Measurements from ENCODE around the gene VPS52. TPM values are rescaled to one million over a fixed set of nuclear protein-coding genes. Genes with fewer than 3 reads are reported as not detected.

The VPS52 gene
- total RNA-seq, 1 experiment from 2014 or later = 58.2 TPM

GRCh38 chr6:33206864-33207551, 64.7 kb downstream of the VPS52 start:
- ChIA-PET POLR2A (interaction anchor here (0.6 kb wide), 1 partner anchor 270 kb away, joined by 3 read pairs; no protein-coding TSS in a partner anchor), RAD21 (ENCODE audit: low non-redundant PET in 1 of 2, low total read pairs in 2 of 2, uncharacterized antibody in 2 of 2, unreplicated experiment in 2 of 2) (no interaction called here), CTCF (no interaction called here)
- intact Hi-C loops (cut with micrococcal nuclease) = loop anchor here (10.0 kb wide), 1 partner anchor 208 kb away; the partner anchor contains the start of genes CUTA and PHF1
- Histone ChIP-seq H3K27me3 (ENCODE audit: insufficient read depth, low read length) (no peaks in the 10 kb centered on the region), H3K36me3 (ENCODE audit: control insufficient read depth in 1 of 2, insufficient read depth in 2 of 2, low read length in 2 of 2) (peaks cover 23 to 35% of the 10 kb centered on the region in 2 experiments; a peak in 3 of 4 replicates), H3K9me2 (ENCODE audit: insufficient read depth) (no peaks in the 10 kb centered on the region), H3K79me2 (ENCODE audit: insufficient read depth, low read length) (peaks cover 42% of the 10 kb centered on the region), H3K27ac (ENCODE audit: low read depth, low read length) (peak overlapping the region; percentile 96), H3K4me2 (ENCODE audit: low read length) (peak overlapping the region; percentile 97), H3K9me3 (ENCODE audit: control insufficient read depth in 1 of 2, insufficient read depth in 1 of 2, low read depth in 1 of 2, low read length in 2 of 2) (no peaks in the 10 kb centered on the region), H2AFZ (ENCODE audit: low read depth, low read length, poor library complexity, severe bottlenecking) (no peak overlapping the region), H3K4me3 (replicated peaks in 1 of 2; ENCODE audit: low read depth in 1 of 2, low read length in 2 of 2) (peak overlapping the region; percentile 92 to 95), H3K9ac (ENCODE audit: low read length) (peak overlapping the region; percentile 96), H3K4me1 (ENCODE audit: control insufficient read depth in 1 of 2, insufficient read depth in 2 of 2, low read length in 2 of 2) (peaks cover 33 to 57% of the 10 kb centered on the region in 2 experiments), H4K20me1 (ENCODE audit: insufficient read depth) (no peaks in the 10 kb centered on the region)
- BruUV-seq (replicated peaks) = no TSS peak
- TF ChIP-seq SRF (IDR thresholded peaks at IDR 0.05; ENCODE audit: low read depth) (no peak), SIN3A (IDR thresholded peaks at IDR 0.05; ENCODE audit: low read depth) (no peak), FOSL1 (IDR thresholded peaks at IDR 0.05; ENCODE audit: low read depth) (no peak), POLR2AphosphoS5 (IDR thresholded peaks at IDR 0.05; ENCODE audit: low read depth, low read length) (no peak), ZFX (IDR thresholded peaks at IDR 0.05) (no peak), ZBTB33 (IDR thresholded peaks at IDR 0.05; ENCODE audit: extremely low read depth, insufficient replicate concordance, low read length) (no peak)
- TF ChIP-seq, protein P1, sequence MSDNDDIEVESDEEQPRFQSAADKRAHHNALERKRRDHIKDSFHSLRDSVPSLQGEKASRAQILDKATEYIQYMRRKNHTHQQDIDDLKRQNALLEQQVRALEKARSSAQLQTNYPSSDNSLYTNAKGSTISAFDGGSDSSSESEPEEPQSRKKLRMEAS (IDR thresholded peaks at IDR 0.05) = no peak
- no peak for ATAC-seq
- DNase-seq (ENCODE audit: low read depth, low spot score) = no peak

Measured in HCT116 (cell line).